ENCODE results near the gene DIAPH3. TPM values are rescaled to one million over a fixed set of nuclear protein-coding genes. Genes with fewer than 3 reads are reported as not detected.

Gene DIAPH3
- total RNA-seq, 1 donor from 2014 or later = 12.7 TPM

DNA sequence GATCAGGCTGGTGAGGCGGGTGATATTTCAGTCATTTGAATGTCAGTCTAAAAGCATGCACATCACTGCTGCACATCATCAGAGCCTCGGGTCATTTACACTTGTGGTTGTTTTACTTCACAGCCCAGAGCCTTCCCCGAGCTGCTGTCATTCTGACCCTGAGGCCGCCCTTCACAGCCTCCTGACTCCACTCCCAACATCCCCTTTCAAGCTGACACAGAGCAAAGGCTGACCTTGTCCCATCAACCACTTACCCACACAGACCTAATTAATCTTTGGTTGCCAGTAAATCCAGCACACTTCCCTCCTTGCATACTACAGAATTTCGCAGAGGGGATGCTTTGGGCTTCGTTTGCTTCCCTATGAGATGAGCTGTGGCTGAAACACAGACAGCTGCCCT lies 528.1 kb downstream of the DIAPH3 start:
- DNase-seq (ENCODE audit: low read depth, low spot score) = no peak

DNA sequence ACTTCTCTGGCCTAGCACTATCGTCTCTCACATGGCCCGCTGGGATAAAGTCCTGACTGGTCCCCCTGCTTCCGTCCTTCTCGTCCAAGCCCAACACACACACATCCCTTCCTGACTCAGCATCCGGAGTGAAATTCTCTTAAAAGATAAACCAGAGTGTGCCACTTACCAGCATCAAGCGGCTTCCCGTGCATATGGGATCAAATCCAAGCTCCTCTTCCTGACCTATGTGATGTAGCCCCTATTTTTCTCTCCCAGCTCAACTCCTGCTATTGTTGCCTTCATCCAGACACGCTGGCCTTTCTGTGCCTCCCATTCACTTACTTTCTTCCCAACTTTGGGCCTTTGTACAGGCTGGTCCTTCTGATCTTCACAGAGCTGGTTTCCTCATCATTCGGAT lies 530.4 kb downstream of the DIAPH3 start:
- peak; percentile 85 for DNase-seq (ENCODE audit: low read depth, low spot score)

DNA sequence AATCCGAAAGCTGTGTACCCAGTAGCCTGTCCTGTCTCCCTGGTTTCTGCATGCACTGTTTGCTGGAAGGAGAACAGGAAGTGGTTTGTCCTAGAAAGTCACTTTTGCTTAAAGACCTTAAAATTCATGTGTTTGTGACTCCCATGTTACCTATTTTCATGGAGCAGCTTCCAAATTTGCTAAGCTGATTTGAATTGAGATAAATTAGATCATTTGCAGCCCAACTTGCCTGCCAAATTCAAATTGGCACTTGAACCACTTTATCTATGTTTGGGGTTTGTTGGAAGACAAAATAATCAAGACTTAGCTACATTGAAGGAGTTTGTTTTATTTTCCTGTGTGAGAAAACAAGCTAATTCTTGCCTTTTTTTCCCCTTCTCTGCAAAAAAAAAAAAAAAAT lies 532.5 kb downstream of the DIAPH3 start:
- DNase-seq (ENCODE audit: low read depth, low spot score) = no peak

DNA sequence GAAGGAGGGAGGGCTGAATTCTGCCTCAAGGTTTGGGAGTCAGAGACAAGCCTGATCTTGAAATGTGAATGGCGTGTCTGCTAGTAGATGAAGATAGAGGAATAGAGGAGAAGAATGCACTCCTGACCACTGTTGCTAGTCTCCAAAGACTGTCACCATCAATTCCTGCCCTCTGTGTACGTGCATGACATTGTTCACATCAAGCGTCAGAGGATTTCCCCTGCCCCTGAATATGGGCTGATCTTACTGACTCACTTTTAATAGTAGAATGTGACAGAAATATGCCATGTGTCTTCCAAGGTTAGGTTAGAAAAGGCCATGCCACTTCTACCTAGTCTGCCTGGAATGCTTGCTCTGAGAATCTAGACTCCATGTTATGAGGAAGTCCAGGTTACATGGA lies 538.6 kb downstream of the DIAPH3 start:
- DNase-seq (ENCODE audit: low read depth, low spot score) = no peak

DNA sequence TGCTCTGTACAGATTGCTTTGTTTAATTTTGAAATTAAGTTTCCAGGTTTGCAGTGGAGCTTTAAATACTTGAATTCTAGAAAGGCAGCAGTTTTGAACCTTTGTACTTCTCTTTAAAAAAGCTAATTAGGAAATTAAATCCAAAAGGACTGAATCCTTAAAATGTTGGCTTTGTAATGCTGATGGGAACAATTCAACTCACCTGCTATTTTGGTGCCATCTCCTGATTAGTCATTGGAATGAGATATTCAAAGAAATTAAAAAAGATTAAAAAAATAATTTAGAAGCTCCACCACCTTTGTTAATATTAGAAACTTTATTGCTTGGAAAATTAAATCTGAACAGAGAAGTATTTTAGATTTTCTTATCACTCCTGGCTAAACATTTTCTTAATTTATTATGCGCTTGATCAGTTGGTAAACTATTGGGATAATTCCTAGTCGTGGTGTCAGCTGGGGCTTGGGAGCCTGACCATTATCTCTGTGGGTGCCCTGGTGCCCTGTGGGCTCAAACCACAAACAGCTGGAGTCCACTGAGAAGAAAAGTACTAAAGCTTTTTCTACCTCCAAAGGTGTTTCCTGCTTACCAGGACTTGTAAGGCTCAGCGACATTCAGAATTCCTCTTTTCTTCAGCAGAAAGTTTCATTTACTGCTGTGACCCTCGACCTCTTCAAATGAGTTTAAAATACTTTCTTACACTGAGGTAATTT lies 540.4 kb downstream of the DIAPH3 start:
- DNase-seq (ENCODE audit: low read depth, low spot score) = no peak

DNA sequence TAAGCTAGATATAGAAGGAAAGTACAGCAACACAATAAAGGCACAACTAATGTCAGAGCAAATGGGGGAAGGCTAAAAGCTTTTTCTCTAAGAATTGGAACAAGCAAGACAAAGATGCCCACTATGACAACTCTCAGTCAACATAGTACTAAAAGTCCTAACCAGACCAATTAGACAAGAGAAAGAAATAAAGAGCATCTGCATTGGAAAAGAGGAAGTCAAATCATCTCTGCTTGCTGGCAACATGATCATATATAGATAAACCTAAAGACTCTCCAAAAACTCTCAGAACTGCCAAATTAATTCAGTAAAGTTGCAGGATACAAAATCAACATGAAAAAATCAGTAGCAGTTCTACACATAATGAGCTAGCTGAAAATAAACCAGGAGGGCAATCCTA lies 542.0 kb downstream of the DIAPH3 start:
- no peak for DNase-seq (ENCODE audit: low read depth, low spot score)

Other genes starting within 250 kb of the DIAPH3 start
- gene TDRD3, start 233.3 kb upstream of the DIAPH3 start, total RNA-seq = 11.5 and 11.9 TPM in 2 replicates

Measured in pulmonary artery endothelial cell (primary cell).